ENCODE data around the gene TPO. TPM values are rescaled to one million over a fixed set of nuclear protein-coding genes. Genes with fewer than 3 reads are reported as not detected.

Gene TPO
- total RNA-seq, 1 experiment from 2014 or later = not detected

DNA sequence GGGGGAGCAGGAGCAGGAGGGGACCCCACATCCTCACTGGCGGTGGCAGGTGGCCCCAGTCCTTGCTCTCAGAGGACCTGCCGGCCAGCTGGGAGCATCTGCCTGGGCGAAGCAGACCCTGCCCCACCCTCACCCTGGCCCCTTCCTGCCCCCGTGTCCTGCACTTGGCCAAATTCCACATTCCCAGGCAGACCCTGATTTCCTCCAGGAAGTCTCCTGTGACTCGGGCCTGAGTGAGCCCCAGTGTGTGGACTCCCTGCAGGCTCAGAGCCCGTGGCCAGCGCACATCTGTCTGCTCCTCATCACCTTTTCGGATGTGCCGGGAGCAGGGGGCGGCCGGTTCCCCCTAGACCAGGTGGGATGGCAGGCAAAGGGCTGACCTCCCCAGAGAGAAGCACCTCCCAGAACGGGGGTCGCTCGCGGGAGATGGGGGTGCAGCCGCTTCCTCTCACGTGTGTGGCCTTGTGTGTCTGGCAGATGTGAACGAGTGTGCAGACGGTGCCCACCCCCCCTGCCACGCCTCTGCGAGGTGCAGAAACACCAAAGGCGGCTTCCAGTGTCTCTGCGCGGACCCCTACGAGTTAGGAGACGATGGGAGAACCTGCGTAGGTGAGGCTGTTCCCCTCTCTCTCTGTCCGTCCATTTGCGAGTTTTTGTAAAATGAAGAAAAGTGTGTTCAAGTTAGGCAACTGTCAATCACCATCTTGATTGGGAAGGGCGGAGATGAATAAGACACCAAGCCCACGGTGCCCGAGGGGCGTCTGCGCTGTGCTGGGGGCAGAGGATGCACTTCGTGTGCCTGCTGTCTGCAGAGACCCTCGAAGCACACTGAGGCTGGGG is 90.4 kb downstream of the TPO start:
- DNase-seq (ENCODE audit: low read depth, low spot score) (no peak), ATAC-seq (no peak)
- Histone ChIP-seq H3K4me3 (ENCODE audit: low read depth in 2 of 2, low read length in 2 of 2) (no peak overlapping the region), H3K4me1 (ENCODE audit: control insufficient read depth, insufficient read depth, low read length) (no peaks in the 10 kb centered on the region), H3K9me3 (ENCODE audit: control insufficient read depth, insufficient read depth, low read depth, low read length) (no peaks in the 10 kb centered on the region), H3K27me3 (ENCODE audit: control insufficient read depth, insufficient read depth, low read length) (no peaks in the 10 kb centered on the region), H3K27ac (ENCODE audit: low read length) (no peak overlapping the region), H3K36me3 (ENCODE audit: control insufficient read depth, insufficient read depth, low read length) (no peaks in the 10 kb centered on the region)
- ChIA-PET POLR2A (no interaction called here), CTCF (no interaction called here)
- in situ Hi-C loops (cut with HindIII; ENCODE audit: low pct_unique_long_range_greater_than_20kb, low sequenced_read_pairs) (no loop called here), intact Hi-C loops (cut with micrococcal nuclease; ENCODE audit: unreplicated experiment) (no loop called here)
- no TSS peak for BruUV-seq (replicated peaks)
- TF ChIP-seq, protein P1, sequence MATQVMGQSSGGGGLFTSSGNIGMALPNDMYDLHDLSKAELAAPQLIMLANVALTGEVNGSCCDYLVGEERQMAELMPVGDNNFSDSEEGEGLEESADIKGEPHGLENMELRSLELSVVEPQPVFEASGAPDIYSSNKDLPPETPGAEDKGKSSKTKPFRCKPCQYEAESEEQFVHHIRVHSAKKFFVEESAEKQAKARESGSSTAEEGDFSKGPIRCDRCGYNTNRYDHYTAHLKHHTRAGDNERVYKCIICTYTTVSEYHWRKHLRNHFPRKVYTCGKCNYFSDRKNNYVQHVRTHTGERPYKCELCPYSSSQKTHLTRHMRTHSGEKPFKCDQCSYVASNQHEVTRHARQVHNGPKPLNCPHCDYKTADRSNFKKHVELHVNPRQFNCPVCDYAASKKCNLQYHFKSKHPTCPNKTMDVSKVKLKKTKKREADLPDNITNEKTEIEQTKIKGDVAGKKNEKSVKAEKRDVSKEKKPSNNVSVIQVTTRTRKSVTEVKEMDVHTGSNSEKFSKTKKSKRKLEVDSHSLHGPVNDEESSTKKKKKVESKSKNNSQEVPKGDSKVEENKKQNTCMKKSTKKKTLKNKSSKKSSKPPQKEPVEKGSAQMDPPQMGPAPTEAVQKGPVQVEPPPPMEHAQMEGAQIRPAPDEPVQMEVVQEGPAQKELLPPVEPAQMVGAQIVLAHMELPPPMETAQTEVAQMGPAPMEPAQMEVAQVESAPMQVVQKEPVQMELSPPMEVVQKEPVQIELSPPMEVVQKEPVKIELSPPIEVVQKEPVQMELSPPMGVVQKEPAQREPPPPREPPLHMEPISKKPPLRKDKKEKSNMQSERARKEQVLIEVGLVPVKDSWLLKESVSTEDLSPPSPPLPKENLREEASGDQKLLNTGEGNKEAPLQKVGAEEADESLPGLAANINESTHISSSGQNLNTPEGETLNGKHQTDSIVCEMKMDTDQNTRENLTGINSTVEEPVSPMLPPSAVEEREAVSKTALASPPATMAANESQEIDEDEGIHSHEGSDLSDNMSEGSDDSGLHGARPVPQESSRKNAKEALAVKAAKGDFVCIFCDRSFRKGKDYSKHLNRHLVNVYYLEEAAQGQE (IDR thresholded peaks at IDR 0.05; ENCODE audit: insufficient read depth in 1 of 2, low read depth in 2 of 2, low read length in 1 of 2) = no peak
- TF ChIP-seq, protein P2, sequence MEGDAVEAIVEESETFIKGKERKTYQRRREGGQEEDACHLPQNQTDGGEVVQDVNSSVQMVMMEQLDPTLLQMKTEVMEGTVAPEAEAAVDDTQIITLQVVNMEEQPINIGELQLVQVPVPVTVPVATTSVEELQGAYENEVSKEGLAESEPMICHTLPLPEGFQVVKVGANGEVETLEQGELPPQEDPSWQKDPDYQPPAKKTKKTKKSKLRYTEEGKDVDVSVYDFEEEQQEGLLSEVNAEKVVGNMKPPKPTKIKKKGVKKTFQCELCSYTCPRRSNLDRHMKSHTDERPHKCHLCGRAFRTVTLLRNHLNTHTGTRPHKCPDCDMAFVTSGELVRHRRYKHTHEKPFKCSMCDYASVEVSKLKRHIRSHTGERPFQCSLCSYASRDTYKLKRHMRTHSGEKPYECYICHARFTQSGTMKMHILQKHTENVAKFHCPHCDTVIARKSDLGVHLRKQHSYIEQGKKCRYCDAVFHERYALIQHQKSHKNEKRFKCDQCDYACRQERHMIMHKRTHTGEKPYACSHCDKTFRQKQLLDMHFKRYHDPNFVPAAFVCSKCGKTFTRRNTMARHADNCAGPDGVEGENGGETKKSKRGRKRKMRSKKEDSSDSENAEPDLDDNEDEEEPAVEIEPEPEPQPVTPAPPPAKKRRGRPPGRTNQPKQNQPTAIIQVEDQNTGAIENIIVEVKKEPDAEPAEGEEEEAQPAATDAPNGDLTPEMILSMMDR (IDR thresholded peaks at IDR 0.05) = no peak
- TF ChIP-seq SIN3A (IDR thresholded peaks at IDR 0.05; ENCODE audit: borderline replicate concordance, insufficient read depth, low read depth, low read length) = no peak
- TF ChIP-seq TCF7L2 (IDR thresholded peaks at IDR 0.05; ENCODE audit: low read depth, low read length) = no peak
- no peak for TF ChIP-seq POLR2AphosphoS5 (IDR thresholded peaks at IDR 0.05; ENCODE audit: low read depth, low read length)

DNA sequence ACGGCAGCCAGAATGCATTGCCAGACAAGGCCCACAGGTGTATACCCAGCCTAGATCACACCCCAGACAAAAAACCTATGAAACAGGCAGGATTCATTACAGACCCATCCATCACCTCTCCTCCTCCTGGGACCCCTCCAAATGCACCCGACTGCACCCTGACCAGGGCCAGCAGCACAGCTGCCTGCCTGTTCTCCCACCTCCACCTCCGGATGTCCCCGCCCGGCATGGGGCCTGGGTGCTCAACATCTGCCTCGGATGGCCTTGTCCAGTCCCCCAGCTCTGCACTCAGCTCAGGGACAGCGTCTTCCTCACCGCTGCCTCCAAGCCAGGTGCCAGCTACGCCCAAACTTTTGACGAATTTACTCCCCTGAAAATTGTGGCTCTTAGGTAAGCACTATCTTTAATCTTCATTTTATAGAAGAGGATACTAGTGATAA is 91.1 kb downstream of the TPO start:
- BruUV-seq (replicated peaks) = no TSS peak
- ChIA-PET CTCF (no interaction called here), POLR2A (interaction anchor here (0.6 kb wide), 1 partner anchor 758 kb away, joined by 3 read pairs; no protein-coding TSS in a partner anchor)

More for the DNA sequence above, 91.1 kb downstream of the TPO start:
- in situ Hi-C loops (cut with HindIII; ENCODE audit: low pct_unique_long_range_greater_than_20kb, low sequenced_read_pairs) = no loop called here
- Histone ChIP-seq H3K4me3 (ENCODE audit: low read depth in 2 of 2, low read length in 2 of 2) (no peak overlapping the region), H3K4me1 (ENCODE audit: control insufficient read depth, insufficient read depth, low read length) (no peaks in the 10 kb centered on the region), H3K9me3 (ENCODE audit: control insufficient read depth, insufficient read depth, low read depth, low read length) (no peaks in the 10 kb centered on the region), H3K27me3 (ENCODE audit: control insufficient read depth, insufficient read depth, low read length) (no peaks in the 10 kb centered on the region), H3K27ac (ENCODE audit: low read length) (no peak overlapping the region), H3K36me3 (ENCODE audit: control insufficient read depth, insufficient read depth, low read length) (no peaks in the 10 kb centered on the region)
- no peak for ATAC-seq
- no peak for TF ChIP-seq SIN3A (IDR thresholded peaks at IDR 0.05; ENCODE audit: borderline replicate concordance, insufficient read depth, low read depth, low read length)
- TF ChIP-seq POLR2AphosphoS5 (IDR thresholded peaks at IDR 0.05; ENCODE audit: low read depth, low read length) = no peak
- TF ChIP-seq, protein P2 (IDR thresholded peaks at IDR 0.05) = no peak
- TF ChIP-seq TCF7L2 (IDR thresholded peaks at IDR 0.05; ENCODE audit: low read depth, low read length) = no peak
- TF ChIP-seq, protein P1 (IDR thresholded peaks at IDR 0.05; ENCODE audit: insufficient read depth in 1 of 2, low read depth in 2 of 2, low read length in 1 of 2) = no peak
- DNase-seq (ENCODE audit: low read depth, low spot score) = no peak
- intact Hi-C loops (cut with micrococcal nuclease; ENCODE audit: unreplicated experiment) = no loop called here

All from Panc1 (cell line).